Putamen (tissue), 1 donor: ENCODE measurements around the gene EIF4EBP3.
A peak's percentile ranks its signal among the peaks of the same experiment; 100 is the strongest.
"Not testable (repeated sequence)": the region's sequence is repeated elsewhere in the genome, so short reads cannot be mapped to it uniquely, and the experiment has no call there.

Experiments used
- DNase-seq: peaks from one replicate; pipeline ENCODE4 v3.0.0-alpha.2; 2016; ENCODE audit warnings: low spot score

EIF4EBP3 gene

DNA sequence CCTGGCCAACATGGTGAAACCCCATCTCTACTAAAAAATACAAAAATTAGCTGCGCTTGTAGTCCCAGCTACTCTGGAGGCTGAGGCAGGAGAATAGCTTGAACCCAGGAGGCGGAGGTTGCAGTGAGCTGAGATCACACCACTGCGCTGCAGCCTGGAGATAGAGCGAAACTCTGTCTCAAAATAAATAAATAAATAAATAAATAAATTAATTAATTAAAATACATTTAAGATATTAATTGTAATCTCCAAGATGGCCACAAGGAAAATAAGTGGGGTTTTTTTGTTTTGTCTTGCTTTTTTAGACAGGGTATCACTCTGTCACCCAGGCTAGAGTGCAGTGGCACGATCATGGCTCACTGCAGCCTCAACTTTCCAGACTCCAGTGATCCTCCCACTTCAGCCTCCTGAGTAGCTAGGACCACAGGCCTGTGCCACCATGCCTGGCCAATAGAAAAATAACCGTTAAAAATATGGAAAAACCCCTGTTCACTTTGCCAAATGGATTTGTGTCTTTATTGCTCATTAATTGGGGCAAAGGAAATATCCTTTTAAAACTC, 31.8 kb downstream of the EIF4EBP3 start:
- not testable (repeated sequence) for DNase-seq

DNA sequence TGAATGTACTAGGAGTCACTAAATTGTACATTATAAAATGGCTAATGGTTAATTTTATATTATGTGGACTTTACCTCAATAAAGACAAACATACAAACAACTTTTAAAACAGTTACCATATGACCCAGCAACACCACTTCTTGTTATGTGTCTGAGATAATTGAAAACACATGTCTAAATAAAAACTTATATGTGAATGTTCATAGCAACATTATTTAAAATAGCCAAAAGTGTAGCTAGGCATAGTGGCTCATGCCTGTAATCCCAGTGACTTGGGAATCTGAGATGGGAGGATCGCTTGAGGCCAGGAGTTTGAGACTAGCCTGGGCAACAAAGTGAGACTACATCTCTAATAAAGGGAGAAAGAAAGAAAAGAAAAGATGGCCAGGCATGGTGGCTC, 40.0 kb downstream of the EIF4EBP3 start:
- no peak for DNase-seq

DNA sequence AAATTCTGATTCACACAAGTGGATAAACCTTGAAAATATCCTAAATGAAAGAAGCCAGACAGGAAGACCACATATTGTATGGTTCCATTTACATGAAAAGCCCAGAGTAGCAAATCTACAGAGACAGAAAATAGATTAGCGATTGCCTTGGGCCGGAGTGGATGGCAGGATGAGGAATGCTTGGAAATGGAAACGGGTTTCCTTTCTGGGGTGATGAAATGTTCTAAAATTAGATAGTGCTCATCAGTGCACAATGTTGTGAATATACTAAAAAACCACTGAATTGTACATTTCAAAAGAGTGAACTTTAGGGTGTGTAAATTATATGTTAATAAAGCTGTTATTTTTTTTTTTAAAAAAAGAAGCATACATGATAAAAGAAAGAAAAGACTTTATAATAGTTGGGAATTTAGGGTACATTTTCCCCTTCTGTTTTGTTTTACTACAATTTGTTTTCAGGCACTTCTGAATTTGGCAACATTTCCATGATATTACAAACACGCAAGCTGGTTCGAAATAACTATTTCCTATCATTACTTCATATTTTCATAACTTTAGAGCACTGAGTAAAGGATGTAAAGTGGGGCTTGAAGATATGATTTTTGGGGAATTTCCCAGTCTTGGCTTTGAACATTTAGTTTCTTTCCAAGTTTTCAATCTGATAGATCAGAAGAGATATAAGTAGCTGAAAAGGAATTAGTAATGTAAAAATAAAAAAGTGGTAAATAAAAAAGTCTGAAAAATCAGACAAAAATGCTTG, 41.0 kb downstream of the EIF4EBP3 start:
- DNase-seq, result no peak

DNA sequence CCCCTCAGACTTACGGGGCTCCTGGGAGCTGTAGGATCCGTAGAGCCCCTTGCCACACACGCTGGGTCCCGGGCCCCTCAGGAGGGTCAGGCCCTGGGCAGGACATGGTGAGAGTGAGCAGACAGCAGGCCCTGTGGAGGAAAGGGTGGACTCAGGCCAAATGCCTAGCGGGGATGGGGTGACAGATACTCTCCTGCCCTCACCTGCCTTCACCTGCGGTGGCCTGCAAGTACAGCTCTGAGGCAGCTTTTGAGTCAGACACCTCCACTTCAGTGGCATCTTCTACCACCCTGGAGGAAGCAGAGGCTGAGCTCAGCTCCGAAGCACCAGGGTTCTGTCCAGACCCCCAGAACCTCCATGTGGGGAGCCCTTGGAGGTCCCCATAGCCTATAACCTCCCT, 43.4 kb downstream of the EIF4EBP3 start:
- no peak for DNase-seq

DNA sequence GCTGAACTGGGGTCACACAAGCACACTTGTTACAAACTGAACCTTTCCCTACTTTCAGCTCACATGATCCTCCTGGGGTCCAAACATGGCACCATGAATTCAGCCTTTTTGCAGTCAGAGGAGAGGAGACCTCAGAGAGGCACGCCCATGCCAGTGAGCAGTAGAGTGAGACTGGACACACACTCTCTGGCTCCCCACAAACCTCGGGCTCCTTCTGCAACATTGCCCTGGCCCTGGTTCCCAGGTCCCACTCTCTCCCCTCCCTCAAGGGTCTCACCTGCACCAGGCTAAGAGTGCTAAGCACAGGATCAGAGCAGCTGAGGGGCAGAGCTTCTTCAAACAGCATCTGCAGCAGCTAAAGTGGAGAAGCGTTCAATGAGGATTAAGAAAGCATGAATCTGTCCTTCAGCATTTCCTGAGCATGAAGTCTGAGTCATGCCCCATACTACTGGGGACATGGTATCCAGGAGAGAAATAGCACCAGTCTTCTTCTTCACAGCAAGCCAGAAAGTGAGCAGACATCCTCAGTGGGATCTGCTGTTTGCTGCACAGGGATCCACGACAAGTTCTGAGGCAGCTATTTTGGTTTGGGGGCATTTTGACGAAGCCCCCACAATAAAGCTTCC, 44.4 kb downstream of the EIF4EBP3 start:
- no peak for DNase-seq

DNA sequence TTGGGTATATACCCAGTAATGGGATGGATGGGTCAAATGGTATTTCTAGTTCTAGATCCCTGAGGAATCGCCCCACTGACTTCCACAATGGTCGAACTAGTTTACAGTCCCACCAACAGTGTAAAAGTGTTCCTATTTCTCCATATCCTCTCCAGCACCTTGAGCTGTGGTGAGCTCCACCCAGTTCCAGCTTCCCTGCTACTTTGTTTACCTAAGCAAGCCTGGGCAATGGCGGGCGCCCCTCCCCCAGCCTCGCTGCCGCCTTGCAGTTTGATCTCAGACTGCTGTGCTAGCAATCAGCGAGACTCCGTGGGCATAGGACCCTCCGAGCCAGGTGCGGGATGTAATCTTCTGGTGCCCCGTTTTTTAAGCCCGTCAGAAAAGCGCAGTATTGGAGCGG, 45.6 kb downstream of the EIF4EBP3 start:
- DNase-seq, result not testable (repeated sequence)

DNA sequence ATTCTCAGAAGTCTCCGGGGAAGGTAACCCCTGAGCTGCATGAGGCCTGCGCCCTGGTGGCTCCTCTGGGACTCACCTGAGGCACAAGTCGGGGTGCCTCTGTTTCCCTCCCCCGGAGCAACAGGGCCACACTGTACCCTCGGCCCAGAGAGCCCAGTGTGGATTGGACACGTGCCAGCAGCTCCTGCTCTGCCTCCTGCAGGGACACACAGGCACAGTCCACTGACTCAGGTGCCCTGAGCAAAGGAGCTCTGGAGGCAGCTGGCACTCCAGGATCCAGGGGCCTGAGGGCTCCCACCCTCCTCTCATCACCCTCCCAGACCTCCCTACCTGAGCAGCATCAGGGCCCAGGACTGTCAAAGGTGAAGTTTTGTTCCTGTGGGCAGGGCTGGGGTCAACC, 46.7 kb downstream of the EIF4EBP3 start:
- no peak for DNase-seq

DNA sequence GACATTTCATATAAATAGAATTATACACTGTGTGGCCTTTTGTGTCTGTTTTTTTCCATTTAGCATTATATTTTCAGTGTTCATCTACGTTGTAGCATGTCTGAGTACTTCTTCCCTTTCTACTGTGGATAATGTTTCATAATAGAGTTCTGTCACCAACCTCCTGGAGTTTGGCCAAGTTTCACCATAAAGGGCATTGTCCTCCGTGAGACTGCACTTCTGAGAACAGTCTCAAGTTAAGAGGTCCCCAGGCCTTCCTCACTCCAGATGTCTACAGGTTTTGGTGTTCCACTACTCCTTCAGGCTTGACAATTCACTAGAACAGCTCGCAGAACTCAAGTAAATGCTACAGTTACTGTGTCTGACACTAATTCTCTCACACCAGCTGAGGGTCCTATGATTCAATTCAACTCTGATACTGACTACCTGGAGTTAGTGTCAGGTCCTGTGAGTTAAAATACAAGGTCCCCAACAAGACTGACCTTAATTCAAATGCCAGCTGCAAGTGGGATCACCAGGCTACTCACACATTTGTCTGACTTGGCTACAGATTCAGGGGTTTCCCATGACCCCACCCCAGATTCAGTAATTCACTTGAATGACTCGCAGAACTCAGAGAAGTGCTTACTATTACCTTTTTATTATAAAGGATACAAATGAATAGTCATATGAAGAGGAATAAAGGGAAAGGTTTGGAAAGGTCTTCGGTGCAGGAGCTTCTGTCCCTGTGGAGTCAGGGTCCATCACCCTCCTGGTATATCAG, 48.3 kb downstream of the EIF4EBP3 start:
- DNase-seq, result peak; percentile 47

DNA sequence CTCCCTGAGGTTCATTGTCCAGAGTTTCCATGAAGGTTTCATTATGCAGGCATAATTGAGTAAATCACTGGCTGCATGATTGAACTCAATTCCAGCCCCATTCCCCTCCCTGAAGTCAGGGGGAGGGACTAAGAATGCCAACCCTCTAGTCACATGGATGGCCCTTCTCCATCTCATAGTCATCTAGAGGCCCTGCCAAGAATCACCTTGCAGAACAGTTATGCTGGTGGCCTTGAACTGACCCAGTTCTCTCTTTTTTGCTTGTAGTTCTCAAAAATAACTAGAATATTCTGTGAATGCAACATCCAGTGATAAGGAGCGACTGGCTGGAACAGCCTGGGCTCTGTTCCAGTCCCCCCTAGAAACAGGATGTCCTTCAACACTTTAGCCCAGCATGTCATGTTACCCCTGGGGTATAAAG, 48.9 kb downstream of the EIF4EBP3 start:
- no peak for DNase-seq

DNA sequence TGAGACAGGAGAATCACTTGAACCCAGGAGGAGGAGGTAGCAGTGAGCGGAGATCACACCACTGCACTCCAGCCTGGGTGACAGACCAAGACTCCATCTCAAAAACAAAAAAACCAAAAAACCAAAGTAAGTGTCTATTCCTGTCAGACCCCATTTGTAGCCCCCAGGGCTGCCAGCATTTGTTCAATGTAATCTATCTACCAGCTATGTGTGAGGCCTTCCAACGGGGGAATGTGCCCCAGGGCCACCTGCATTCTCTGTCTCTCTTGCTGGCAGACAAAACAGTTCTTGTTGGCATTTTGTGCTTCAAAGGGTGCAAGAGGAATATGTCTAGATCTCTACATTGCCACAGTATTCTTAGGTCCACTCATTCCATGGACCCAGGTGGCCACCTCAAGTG, 51.4 kb downstream of the EIF4EBP3 start:
- DNase-seq, result no peak
